SK-N-SH treated with all-trans-retinoic acid at 6 μM for 48 hours (cell line): Measurements from ENCODE around the gene RFX4.

Source experiments
- ARNTL ChIP-seq: fragments of 450-650 bp; formaldehyde crosslinking; IDR thresholded peaks from 2 replicates; pipeline ENCODE4 v1.5.0; 2020; ENCODE audit warnings: low read depth, mild to moderate bottlenecking, moderate library complexity, borderline replicate concordance
- BACH2 ChIP-seq: fragments of 250-450 bp; sonication (Bioruptor Pico); IDR thresholded peaks from 2 replicates; pipeline ENCODE4 v1.9.0; 2021; ENCODE audit warnings: mild to moderate bottlenecking, borderline replicate concordance
- ESRRG ChIP-seq: fragments of 250-450 bp; sonication (Bioruptor Pico); IDR thresholded peaks from 2 replicates; pipeline ENCODE4 v1.6.1; 2021; ENCODE audit warnings: mild to moderate bottlenecking
- ISL1 ChIP-seq: fragments of 250-450 bp; sonication (Bioruptor Pico); IDR thresholded peaks from 2 replicates; pipeline ENCODE4 v2.1.2; 2022; ENCODE audit warnings: mild to moderate bottlenecking, moderate library complexity
- PATZ1 ChIP-seq: fragments of 250-450 bp; sonication (Bioruptor Pico); IDR thresholded peaks from 2 replicates; pipeline ENCODE4 v1.8.0; 2020; ENCODE audit warnings: mild to moderate bottlenecking, moderate library complexity, borderline replicate concordance
- PPARA ChIP-seq: fragments of 250-450 bp; sonication (Bioruptor Pico); IDR thresholded peaks from 2 replicates; pipeline ENCODE4 v1.5.0; 2020; ENCODE audit warnings: mild to moderate bottlenecking, borderline replicate concordance
- RARB ChIP-seq: fragments of 250-450 bp; sonication (Bioruptor Pico); IDR thresholded peaks from 2 replicates; pipeline ENCODE4 v1.8.0; 2021; ENCODE audit warnings: mild to moderate bottlenecking, moderate library complexity
- TOX ChIP-seq: fragments of 250-450 bp; sonication (Bioruptor Pico); IDR thresholded peaks from 2 replicates; pipeline ENCODE4 v1.8.0; 2021; ENCODE audit warnings: mild to moderate bottlenecking, moderate library complexity, borderline replicate concordance
- ZFP3 ChIP-seq: fragments of 250-450 bp; sonication (Bioruptor Pico); IDR thresholded peaks from 2 replicates; pipeline ENCODE4 v1.5.0; 2020; ENCODE audit warnings: mild to moderate bottlenecking, moderate library complexity
- ZFP30 ChIP-seq: fragments of 450-650 bp; formaldehyde crosslinking; IDR thresholded peaks from 2 replicates; pipeline ENCODE4 v1.5.0; 2022; ENCODE audit warnings: mild to moderate bottlenecking, moderate library complexity
- ZNF8 ChIP-seq: fragments of 450-650 bp; formaldehyde crosslinking; IDR thresholded peaks from 2 replicates; pipeline ENCODE4 v1.5.0; 2020; ENCODE audit warnings: mild to moderate bottlenecking, moderate library complexity
- TF ChIP-seq, protein P1 (sequence below): fragments of 250-450 bp; sonication (Bioruptor Pico); IDR thresholded peaks from 2 replicates; pipeline ENCODE4 v1.5.0; 2020; ENCODE audit warnings: mild to moderate bottlenecking, moderate library complexity
- TF ChIP-seq, protein P2 (sequence below): fragments of 250-450 bp; sonication (Bioruptor Pico); IDR thresholded peaks from 2 replicates; pipeline ENCODE4 v1.5.1; 2021; ENCODE audit warnings: mild to moderate bottlenecking, moderate library complexity

DNA sequence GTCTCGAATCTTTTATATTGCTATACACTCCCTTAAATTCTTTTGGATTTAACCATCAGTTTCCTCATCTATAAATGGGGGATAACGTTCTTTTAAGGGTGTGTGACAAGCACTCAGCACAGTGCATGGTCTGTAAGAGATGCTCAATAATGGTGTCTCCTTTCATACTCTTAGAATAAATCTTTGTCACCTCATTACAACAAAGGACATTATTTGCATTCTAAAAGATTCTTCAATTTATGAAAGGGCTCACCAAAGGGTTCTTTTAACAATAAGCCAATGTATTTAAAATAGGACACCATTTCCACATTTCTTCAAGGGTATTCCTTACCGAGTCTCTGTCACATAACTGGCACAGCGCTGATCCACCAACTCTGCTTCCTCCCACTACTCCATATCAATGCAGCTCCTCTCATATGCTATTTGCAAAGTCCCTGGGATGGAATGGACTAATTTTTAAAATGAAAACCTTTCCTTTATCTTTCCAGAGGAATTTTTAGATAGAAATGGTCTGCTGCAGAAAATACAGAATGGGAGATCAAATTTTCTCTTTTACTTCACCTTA, 162.5 kb downstream of the RFX4 start:
- TF ChIP-seq ZFP30 (CRISPR knock-in tag) (no peak), RARB (CRISPR knock-in tag) (no peak), BACH2 (CRISPR knock-in tag) (no peak), TOX (CRISPR knock-in tag) (no peak), ESRRG (no peak), ARNTL (CRISPR knock-in tag) (no peak), ISL1 (CRISPR knock-in tag) (no peak), PATZ1 (CRISPR knock-in tag) (no peak), ZFP3 (CRISPR knock-in tag) (no peak), ZNF8 (CRISPR knock-in tag) (no peak), PPARA (CRISPR knock-in tag) (no peak)
- TF ChIP-seq, protein P1, sequence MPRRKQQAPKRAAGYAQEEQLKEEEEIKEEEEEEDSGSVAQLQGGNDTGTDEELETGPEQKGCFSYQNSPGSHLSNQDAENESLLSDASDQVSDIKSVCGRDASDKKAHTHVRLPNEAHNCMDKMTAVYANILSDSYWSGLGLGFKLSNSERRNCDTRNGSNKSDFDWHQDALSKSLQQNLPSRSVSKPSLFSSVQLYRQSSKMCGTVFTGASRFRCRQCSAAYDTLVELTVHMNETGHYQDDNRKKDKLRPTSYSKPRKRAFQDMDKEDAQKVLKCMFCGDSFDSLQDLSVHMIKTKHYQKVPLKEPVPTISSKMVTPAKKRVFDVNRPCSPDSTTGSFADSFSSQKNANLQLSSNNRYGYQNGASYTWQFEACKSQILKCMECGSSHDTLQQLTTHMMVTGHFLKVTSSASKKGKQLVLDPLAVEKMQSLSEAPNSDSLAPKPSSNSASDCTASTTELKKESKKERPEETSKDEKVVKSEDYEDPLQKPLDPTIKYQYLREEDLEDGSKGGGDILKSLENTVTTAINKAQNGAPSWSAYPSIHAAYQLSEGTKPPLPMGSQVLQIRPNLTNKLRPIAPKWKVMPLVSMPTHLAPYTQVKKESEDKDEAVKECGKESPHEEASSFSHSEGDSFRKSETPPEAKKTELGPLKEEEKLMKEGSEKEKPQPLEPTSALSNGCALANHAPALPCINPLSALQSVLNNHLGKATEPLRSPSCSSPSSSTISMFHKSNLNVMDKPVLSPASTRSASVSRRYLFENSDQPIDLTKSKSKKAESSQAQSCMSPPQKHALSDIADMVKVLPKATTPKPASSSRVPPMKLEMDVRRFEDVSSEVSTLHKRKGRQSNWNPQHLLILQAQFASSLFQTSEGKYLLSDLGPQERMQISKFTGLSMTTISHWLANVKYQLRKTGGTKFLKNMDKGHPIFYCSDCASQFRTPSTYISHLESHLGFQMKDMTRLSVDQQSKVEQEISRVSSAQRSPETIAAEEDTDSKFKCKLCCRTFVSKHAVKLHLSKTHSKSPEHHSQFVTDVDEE, result no peak
- TF ChIP-seq, protein P2, sequence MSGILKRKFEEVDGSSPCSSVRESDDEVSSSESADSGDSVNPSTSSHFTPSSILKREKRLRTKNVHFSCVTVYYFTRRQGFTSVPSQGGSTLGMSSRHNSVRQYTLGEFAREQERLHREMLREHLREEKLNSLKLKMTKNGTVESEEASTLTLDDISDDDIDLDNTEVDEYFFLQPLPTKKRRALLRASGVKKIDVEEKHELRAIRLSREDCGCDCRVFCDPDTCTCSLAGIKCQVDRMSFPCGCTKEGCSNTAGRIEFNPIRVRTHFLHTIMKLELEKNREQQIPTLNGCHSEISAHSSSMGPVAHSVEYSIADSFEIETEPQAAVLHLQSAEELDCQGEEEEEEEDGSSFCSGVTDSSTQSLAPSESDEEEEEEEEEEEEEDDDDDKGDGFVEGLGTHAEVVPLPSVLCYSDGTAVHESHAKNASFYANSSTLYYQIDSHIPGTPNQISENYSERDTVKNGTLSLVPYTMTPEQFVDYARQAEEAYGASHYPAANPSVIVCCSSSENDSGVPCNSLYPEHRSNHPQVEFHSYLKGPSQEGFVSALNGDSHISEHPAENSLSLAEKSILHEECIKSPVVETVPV (CRISPR knock-in tag), result no peak
